Peyer's patch (tissue), 4 donors: ENCODE data around the gene CDK9. TPM values are rescaled to one million over a fixed set of nuclear protein-coding genes. Genes with fewer than 3 reads are reported as not detected.

Experiments used
- DNase-seq, 3 donors: peaks; one replicate each; pipeline ENCODE4 v3.0.0-alpha.2; 2017 to 2019
- H3K27ac ChIP-seq, 4 donors: fragments of 200-600 bp; sonication (generic); one replicate each; pipeline ENCODE4 v1.5.1; 2016 to 2019
- H3K27me3 ChIP-seq, 2 donors: fragments of 200-600 bp; sonication (generic); one replicate each; pipeline ENCODE4 v1.5.1; 2019
- H3K36me3 ChIP-seq, 3 donors: fragments of 200-600 bp; sonication (generic); one replicate each; pipeline ENCODE4 v1.5.1; 2016 to 2019
- H3K4me1 ChIP-seq, 4 donors: fragments of 200-600 bp; sonication (generic); one replicate each; pipeline ENCODE4 v1.5.1; 2016 to 2019
- H3K4me3 ChIP-seq, 4 donors: fragments of 200-600 bp; sonication (generic); 1 replicate in 3 of 4; 2 replicates in 1 of 4; pipeline ENCODE4 v1.5.1; 2016 to 2019; ENCODE audit warnings: mild to moderate bottlenecking in 1 of 4
- H3K9me3 ChIP-seq, 4 donors: fragments of 200-600 bp; sonication (generic); one replicate each; pipeline ENCODE4 v1.5.1; 2016 to 2019; ENCODE audit warnings: mild to moderate bottlenecking in 1 of 4
- POLR2A ChIP-seq, 2 donors: fragments of 450-650 bp; IDR thresholded peaks; one replicate each; pipeline ENCODE4 v1.5.1; 2017; ENCODE audit warnings: antibody characterized with exemption in 2 of 2, mild to moderate bottlenecking in 2 of 2, moderate library complexity in 2 of 2
- total RNA-seq, 4 donors: library from RNA; depleted of rRNA; stranded (reverse); fragments of >200 nt; gene quantifications; one replicate each; pipeline ENCODE4 v1.1.0, GENCODE V29; 2016
- TF ChIP-seq, protein P1 (sequence below), 6 experiments: fragments of 450-650 bp in 4 of 6; fragments of 200-600 bp in 2 of 6; sonication (generic) in 1 of 6; IDR thresholded peaks; one replicate each; pipeline ENCODE4 v1.5.1; 2017 to 2019; ENCODE audit warnings: antibody characterized with exemption in 6 of 6, mild to moderate bottlenecking in 3 of 6, moderate library complexity in 1 of 6

Gene CDK9
- total RNA-seq, 4 donors from 2014 or later = 53.6 to 116 (median 83.9) TPM

DNA sequence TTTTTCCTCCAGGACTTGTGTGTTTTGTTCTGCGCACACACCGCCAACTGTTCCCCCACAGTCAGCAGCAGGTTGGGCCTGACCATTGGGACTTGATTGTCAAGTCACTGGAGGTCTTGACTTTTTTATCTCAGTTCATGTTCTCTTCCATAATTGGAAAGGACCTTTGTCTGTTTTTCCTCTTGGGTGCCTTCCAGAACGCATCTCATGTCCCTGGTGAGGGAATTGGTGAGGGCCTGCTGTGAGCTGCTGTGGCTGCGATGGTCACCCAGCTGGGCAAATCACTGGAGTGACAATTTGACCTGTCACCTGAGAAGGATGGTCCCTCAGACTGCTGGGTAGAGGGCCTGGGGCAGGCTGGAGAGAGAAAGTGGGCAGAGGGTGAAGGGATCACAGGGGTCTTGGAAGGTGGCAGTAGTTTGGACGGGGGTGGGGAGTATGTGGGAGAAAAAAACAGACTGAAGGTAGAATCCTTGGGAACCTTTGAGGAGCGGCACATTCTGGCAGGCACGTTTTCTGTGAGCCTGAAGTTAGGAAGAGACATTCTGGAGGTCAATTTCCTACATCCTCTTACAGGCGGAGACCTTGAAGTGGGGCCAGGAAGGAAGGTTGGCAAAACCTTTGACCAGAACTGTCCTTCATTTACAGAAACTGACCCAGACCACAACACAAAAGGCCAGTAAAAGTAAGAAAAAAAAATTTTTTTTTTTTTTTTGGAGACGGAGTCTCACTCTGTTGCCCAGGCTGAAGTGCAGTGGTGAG, 4.4 kb downstream of the CDK9 start:
- Histone ChIP-seq H3K27me3 (no peaks in the 10 kb centered on the region), H3K9me3 (no peaks in the 10 kb centered on the region), H3K4me1 (peaks cover 0 to 57% (median 0%) of the 10 kb centered on the region in 4 donors), H3K4me3 (no peak overlapping the region), H3K27ac (no peak overlapping the region), H3K36me3 (peaks cover 0 to 65% (median 0%) of the 10 kb centered on the region in 3 donors)
- DNase-seq = no peak
- TF ChIP-seq, protein P1, sequence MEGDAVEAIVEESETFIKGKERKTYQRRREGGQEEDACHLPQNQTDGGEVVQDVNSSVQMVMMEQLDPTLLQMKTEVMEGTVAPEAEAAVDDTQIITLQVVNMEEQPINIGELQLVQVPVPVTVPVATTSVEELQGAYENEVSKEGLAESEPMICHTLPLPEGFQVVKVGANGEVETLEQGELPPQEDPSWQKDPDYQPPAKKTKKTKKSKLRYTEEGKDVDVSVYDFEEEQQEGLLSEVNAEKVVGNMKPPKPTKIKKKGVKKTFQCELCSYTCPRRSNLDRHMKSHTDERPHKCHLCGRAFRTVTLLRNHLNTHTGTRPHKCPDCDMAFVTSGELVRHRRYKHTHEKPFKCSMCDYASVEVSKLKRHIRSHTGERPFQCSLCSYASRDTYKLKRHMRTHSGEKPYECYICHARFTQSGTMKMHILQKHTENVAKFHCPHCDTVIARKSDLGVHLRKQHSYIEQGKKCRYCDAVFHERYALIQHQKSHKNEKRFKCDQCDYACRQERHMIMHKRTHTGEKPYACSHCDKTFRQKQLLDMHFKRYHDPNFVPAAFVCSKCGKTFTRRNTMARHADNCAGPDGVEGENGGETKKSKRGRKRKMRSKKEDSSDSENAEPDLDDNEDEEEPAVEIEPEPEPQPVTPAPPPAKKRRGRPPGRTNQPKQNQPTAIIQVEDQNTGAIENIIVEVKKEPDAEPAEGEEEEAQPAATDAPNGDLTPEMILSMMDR (IDR thresholded peaks at IDR 0.05) = no peak
- TF ChIP-seq POLR2A (IDR thresholded peaks at IDR 0.05) = no peak

DNA sequence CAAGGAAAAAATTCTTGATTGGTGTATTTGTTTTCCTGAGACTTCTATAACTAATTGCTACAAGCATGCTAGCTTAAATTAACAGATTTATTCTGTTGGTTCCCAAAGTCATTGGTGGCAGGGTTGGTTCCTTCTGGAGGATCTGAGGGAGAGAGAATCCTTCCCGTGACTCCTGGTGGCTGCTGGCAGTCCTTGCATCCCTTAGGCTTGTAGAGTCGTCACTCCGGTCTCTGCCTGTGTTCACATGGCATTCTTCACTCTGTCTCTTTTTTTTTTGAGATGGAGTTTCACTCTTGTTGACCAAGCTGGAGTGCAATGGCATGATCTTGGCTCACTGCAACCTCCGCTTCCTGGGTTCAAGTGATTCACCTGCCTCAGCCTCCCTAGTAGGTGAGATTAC, 5.3 kb downstream of the CDK9 start:
- DNase-seq = no peak
- Histone ChIP-seq H3K36me3 (peaks cover 0 to 65% (median 0%) of the 10 kb centered on the region in 3 donors), H3K4me3 (no peak overlapping the region), H3K27me3 (no peaks in the 10 kb centered on the region), H3K27ac (peak overlapping the region in 1 of 4 donors; percentile 9), H3K4me1 (peaks cover 0 to 57% (median 4%) of the 10 kb centered on the region in 4 donors), H3K9me3 (no peaks in the 10 kb centered on the region)
- TF ChIP-seq, protein P1 (IDR thresholded peaks at IDR 0.05) = no peak
- no peak for TF ChIP-seq POLR2A (IDR thresholded peaks at IDR 0.05)

DNA sequence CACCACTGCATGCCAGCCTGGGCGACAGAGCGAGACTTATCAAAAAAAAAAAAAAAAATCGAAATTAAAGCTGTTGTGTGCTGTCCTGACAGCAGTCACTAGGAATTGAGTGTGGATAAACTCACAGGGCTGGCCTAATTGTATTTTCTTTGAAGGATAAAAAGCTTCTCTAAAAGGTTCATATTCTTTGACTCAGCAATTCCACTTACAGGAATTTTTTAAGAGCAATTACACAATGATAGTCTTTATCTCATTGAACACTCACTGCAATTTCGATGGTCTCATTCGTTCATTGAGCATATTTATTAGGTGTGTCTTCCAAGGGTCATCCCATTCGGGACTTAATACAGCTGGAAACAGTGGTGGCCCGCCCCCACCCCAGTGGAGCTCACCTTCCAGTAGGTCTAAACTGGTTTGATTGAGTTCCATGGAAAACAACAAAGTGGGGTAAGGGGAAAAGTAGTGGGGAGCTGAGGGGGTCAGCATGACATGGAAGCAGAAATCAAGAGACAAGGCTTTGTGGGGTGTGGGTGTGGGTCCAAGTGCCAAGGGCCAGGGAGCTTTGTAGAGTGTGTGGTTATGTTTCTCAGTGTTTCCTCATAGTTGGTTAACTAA, 6.7 kb downstream of the CDK9 start:
- TF ChIP-seq POLR2A (IDR thresholded peaks at IDR 0.05) = no peak
- TF ChIP-seq, protein P1 (IDR thresholded peaks at IDR 0.05) = no peak
- no peaks in the 10 kb centered on the region for H3K9me3 ChIP-seq
- H3K27ac ChIP-seq = peak overlapping the region in 2 of 4 donors; percentile 9 to 11
- peaks cover 0 to 62% (median 17%) of the 10 kb centered on the region in 4 donors for H3K4me1 ChIP-seq
- no peak overlapping the region for H3K4me3 ChIP-seq
- DNase-seq = peak in 1 of 3 donors; percentile 43
- no peaks in the 10 kb centered on the region for H3K27me3 ChIP-seq
- H3K36me3 ChIP-seq = peaks cover 0 to 58% (median 0%) of the 10 kb centered on the region in 3 donors

DNA sequence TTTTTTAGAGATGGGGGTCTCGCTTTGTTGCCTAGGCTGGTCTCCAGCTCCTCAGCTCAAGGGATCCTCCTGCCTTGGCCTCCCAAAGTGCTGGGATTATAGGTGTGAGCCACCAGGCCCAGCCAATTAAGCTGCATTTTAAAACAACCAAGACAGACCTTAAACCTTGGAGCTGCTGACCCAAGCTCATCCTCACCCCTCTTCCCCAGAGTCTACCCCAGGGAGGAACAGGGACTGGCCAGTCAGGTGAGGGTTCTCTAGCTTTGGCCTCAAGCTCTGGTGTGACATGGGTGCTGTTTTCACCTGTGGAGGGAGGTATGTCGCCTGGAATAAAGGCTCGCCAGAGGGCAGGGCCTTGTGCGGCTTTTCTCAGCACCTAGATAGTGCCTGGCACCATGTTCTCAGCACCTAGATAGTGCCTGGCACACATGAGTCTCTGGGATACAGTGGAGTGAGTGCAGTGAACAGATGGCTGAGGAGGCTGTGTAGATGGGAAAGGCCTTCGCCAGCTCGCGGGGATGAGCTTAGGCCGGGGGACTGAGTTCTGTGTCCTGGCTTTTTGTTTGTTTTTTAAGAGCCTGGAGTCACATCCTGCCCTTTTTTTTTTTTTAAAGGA, 7.4 kb downstream of the CDK9 start:
- H3K4me1 ChIP-seq = peaks cover 0 to 62% (median 20%) of the 10 kb centered on the region in 4 donors
- no peak overlapping the region for H3K4me3 ChIP-seq
- no peaks in the 10 kb centered on the region for H3K9me3 ChIP-seq
- peak overlapping the region in 2 of 4 donors; percentile 11 to 60 for H3K27ac ChIP-seq
- DNase-seq = peak in 1 of 3 donors; percentile 43
- H3K27me3 ChIP-seq = no peaks in the 10 kb centered on the region
- peaks cover 0 to 51% (median 0%) of the 10 kb centered on the region in 3 donors for H3K36me3 ChIP-seq
- TF ChIP-seq, protein P1 (IDR thresholded peaks at IDR 0.05) = no peak
- no peak for TF ChIP-seq POLR2A (IDR thresholded peaks at IDR 0.05)

DNA sequence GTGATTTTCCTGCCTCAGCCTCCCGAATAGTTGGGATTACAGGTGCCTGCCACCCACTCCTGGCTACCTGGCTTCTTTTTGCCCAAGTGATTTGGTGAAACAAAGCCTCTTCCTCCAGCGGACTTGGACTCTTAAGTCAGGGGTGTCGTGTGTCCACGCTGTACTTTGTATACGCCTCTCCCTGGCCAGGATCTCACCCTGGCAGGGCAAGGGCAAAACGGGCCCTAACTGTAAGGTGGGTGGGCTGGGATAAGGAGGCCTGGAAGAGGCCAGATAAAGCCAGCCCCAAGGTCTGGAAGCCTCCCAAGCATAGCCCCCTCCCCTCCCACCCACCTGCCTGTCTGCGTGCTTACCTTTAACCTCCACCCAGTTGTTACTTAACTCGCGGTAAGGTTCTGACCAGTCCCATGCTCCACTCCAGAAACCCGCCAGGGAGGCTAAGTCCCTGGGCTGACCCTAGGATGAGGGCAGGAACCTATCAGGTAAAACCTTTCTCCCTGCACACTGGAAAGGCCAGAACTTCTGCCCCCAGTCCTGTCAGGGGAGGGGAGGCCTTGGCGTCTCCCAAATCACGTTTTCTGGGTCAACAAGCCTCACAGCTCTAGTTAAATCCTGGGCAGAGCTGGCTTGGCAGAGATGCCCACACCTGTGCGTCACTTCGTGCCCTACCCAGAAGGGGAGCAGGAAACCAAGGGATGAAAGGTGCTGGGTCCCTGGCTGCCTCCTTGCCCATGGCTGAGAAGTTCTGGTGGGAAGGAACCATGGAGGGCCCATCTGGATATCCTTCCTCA, 8.4 kb downstream of the CDK9 start:
- peaks cover 0 to 59% (median 20%) of the 10 kb centered on the region in 4 donors for H3K4me1 ChIP-seq
- H3K4me3 ChIP-seq = no peak overlapping the region
- no peaks in the 10 kb centered on the region for H3K9me3 ChIP-seq
- peaks cover 0 to 42% (median 0%) of the 10 kb centered on the region in 3 donors for H3K36me3 ChIP-seq
- peak in 1 of 3 donors; percentile 44 for DNase-seq
- peak overlapping the region in 2 of 4 donors; percentile 10 to 19 for H3K27ac ChIP-seq
- TF ChIP-seq POLR2A (IDR thresholded peaks at IDR 0.05) = no peak
- TF ChIP-seq, protein P1 (IDR thresholded peaks at IDR 0.05) = no peak
- no peaks in the 10 kb centered on the region for H3K27me3 ChIP-seq
